ENCODE results near the gene CADM2.

The CADM2 gene

GRCh38 chr3:84985795-84986194, 27.0 kb downstream of the CADM2 start:
- DNase-seq: no peak

GRCh38 chr3:84987706-84988504, 29.1 kb downstream of the CADM2 start:
- DNase-seq: no peak

GRCh38 chr3:84989102-84989501, 30.3 kb downstream of the CADM2 start:
- no peak for DNase-seq

- DNase-seq: no peak
Measured at GRCh38 chr3:84991422-84991900, 32.7 kb downstream of the CADM2 start.

GRCh38 chr3:84993956-84994355, 35.2 kb downstream of the CADM2 start:
- no peak for DNase-seq

GRCh38 chr3:84998545-84998944, 39.8 kb downstream of the CADM2 start:
- DNase-seq: no peak

- no peak for DNase-seq
Measured at GRCh38 chr3:85003479-85003878, 44.7 kb downstream of the CADM2 start.

- no peak for DNase-seq
Measured at GRCh38 chr3:85004147-85004546, 45.4 kb downstream of the CADM2 start.

- DNase-seq: no peak
Measured at GRCh38 chr3:85005946-85006345, 47.2 kb downstream of the CADM2 start.

GRCh38 chr3:85007195-85008094, 48.7 kb downstream of the CADM2 start:
- peak; percentile 1 for DNase-seq

GRCh38 chr3:85020828-85021227, 62.0 kb downstream of the CADM2 start:
- DNase-seq: no peak

GRCh38 chr3:85030052-85030451, 71.3 kb downstream of the CADM2 start:
- DNase-seq: no peak

- no peak for DNase-seq
Measured at GRCh38 chr3:85037203-85037602, 78.4 kb downstream of the CADM2 start.

- DNase-seq: no peak
Measured at GRCh38 chr3:85041001-85041400, 82.2 kb downstream of the CADM2 start.

GRCh38 chr3:85041562-85042055, 82.8 kb downstream of the CADM2 start:
- no peak for DNase-seq

- no peak for DNase-seq
Measured at GRCh38 chr3:85050821-85051220, 92.0 kb downstream of the CADM2 start.

- no peak for DNase-seq
Measured at GRCh38 chr3:85051786-85052185, 93.0 kb downstream of the CADM2 start.

- no peak for DNase-seq
Measured at GRCh38 chr3:85053626-85054025, 94.8 kb downstream of the CADM2 start.

GRCh38 chr3:85054579-85054978, 95.8 kb downstream of the CADM2 start:
- DNase-seq: no peak

- DNase-seq: no peak
Measured at GRCh38 chr3:85068911-85069310, 110.1 kb downstream of the CADM2 start.

- DNase-seq: no peak
Measured at GRCh38 chr3:85074003-85074402, 115.2 kb downstream of the CADM2 start.

GRCh38 chr3:85075663-85076062, 116.9 kb downstream of the CADM2 start:
- no peak for DNase-seq

GRCh38 chr3:85077018-85077417, 118.2 kb downstream of the CADM2 start:
- no peak for DNase-seq

Data from DMS53 (cell line).